Occipital lobe (tissue), 2 donors: Measurements from ENCODE around the gene OPHN1. TPM values are rescaled to one million over a fixed set of nuclear protein-coding genes. Genes with fewer than 3 reads are reported as not detected.
A peak's percentile ranks its signal among the peaks of the same experiment; 100 is the strongest.
"Not testable (repeated sequence)": the region's sequence is repeated elsewhere in the genome, so short reads cannot be mapped to it uniquely, and the experiment has no call there.

Source experiments
- DNase-seq: peaks from one replicate; lab custom pipeline; 2025; lab: John Stamatoyannopoulos, UW
- total RNA-seq: library from RNA; depleted of rRNA; stranded (reverse); fragments of >200 nt; gene quantifications from one replicate; pipeline ENCODE4 v1.2.3, GENCODE V29; 2014

The OPHN1 gene
- total RNA-seq, 1 donor from 2014 or later, result 50.8 TPM

- no peak for DNase-seq
These were observed 8.6 kb downstream of the OPHN1 start for GRCh38 chrX:68424719-68425118.

GRCh38 chrX:68422478-68422877 is 10.8 kb downstream of the OPHN1 start:
- DNase-seq, result no peak

GRCh38 chrX:68421636-68422035 is 11.7 kb downstream of the OPHN1 start:
- DNase-seq, result no peak

GRCh38 chrX:68420559-68420958 is 12.7 kb downstream of the OPHN1 start:
- DNase-seq, result no peak

DNA sequence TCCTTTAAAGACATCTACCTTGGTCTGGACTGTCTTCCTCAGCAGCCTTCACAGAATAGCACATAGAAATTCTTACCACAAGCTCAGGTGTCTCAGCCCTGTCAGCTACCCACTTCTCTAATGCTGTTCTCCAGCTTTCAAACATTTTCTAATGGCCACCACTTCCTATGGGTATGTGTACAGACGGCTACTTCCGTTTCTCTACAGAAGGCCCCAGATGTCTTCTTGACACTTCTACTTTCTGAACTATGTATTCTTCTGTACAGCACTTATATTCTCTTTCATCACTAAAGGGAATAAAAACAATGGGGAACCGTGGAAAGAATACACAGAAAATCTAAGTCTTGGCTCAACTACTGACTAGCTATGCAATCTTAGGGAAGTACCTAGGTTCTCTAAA is 13.3 kb downstream of the OPHN1 start:
- no peak for DNase-seq

- DNase-seq, result no peak
These were observed 15.6 kb downstream of the OPHN1 start for GRCh38 chrX:68417651-68418050.

DNA sequence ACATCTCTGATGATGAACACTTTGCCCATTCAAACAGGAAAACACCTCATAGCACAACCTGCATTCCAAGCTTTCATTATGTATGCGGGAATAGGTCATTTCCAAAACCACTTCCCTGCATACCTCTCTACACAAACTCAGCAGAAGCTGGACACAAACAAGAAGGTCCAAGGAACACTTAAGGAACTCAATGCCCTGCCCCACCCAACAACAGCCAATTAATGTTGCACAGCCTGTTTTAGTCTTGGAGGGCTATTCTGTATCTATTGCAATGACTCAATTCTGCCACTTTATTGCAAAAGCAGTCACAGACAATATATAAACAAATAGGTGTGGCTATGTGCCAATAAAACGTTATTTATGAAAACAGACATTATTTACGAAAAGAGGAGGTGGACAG is 16.7 kb downstream of the OPHN1 start:
- no peak for DNase-seq

- DNase-seq, result no peak
These were observed 18.0 kb downstream of the OPHN1 start for GRCh38 chrX:68415316-68415715.

DNA sequence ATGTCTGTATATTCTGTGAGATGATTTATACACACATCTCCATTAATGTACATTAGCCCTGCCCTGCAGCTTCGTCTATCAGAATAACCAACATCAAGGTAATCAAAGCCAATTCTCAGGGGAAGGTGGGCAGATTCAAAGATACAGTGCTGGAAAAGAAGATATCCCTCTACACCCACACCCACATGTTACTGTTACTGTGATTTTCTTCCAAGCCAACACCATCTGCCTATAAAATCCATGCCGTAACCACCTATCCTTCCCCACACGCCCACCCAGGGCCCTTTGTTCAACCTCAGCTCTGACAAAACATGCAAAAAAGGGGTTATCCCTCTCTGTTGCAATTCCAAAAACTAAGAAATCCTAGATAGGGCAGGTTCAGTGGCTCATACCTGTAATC is 20.0 kb downstream of the OPHN1 start:
- DNase-seq, result peak; percentile 5

DNA sequence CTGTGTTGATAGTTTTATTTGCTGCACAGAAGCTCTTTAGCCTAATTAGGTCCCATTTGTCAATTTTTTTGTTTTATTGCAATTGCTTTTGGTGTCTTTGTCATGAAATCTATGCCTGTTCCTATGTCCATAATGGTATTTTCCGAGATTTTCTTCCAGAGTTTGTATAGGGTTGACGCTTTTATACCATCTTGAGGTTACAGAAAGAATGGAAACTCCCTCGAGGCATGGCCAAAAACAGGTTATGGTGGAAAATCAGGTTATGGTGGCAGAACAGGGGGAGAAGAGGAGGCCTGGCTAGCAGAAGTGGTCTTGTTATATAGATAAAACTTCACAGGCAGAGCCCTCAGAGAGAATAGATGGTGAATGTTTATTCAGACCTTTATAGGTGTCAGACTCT is 21.6 kb downstream of the OPHN1 start:
- DNase-seq, result no peak

- DNase-seq, result no peak
These were observed 24.1 kb downstream of the OPHN1 start for GRCh38 chrX:68409194-68409593.

GRCh38 chrX:68403522-68403921 is 29.8 kb downstream of the OPHN1 start:
- no peak for DNase-seq

DNA sequence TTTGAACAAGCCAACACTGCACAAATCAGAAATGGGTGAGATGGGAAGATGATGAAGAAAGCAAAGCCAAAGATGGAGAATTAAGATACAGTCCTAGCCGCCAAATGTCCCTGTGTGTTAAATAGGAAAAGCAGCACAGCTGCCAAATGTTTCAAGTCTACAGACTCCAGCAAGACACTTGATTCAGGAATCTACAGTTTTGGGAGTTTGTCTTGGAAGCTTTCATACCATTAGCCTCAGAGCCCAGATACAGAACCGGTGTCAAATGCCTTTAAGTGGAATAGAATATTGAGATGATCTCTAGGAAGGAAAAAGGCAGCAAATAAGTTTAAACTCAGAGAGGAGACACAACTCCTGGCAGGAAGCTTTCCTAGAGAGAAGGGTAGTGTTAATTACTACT is 30.3 kb downstream of the OPHN1 start:
- no peak for DNase-seq

DNA sequence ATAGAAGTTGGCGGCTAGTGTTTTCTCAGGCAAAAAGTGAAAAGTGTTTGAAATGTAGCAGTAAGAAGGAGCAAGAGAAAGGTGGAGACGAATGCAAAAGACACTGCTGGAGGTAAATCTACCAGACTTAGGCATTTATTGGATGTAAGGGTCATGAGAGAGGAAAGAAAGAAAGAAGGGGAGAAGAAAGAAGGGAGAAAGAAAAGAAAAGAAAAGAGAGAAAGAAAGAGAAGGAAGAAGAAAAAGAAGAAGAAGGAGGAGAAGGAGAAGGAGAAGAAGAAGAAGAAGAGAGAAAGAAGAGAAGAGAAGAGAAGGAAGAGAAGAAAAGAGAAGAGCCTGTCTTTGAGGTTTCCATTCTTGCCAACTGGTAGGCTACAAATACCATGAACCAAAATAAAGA is 31.2 kb downstream of the OPHN1 start:
- DNase-seq, result no peak

DNA sequence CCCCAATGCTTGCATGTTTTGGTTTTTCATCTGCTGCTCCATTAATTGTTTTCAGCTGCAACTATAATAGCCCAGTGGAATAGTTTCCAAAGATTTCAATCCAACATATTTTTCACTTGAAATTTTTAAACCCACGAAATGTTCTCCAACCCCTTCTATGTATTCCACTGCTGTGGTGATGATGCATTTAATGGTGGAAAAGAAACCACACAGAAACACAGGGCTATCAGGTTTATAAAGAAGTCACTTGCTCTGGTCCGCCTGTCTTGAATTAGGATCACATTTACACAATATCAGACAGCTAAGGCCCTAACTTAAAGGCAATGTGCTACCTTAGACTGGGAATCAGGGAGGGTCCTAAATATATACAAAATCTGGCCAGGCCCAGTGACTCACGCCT is 35.0 kb downstream of the OPHN1 start:
- no peak for DNase-seq

GRCh38 chrX:68396953-68397352 is 36.3 kb downstream of the OPHN1 start:
- DNase-seq, result no peak

DNA sequence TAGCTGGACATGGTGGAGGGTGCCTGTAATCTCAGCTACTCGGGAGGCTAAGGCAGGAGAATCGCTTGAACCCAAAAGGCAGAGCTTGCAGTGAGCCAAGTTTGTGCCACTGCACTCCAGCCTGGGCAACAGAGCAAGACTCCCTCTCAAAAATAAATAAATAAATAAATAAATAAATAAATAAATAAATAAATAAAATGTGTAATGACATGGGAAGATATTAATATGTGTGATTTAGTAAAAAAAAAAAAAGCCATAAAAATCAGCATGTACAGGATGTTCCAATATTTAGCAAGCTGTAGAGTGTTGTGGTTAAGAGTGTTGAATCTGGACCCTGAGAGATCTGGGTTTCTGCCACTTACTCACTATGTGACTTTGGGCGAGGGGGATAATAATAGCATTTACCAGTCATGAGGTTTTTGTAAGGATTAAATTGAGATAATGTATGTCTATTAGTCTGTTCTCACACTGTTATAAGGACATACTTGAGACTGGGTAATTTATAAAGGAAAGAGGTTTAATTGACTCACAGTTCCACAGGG is 43.8 kb downstream of the OPHN1 start:
- not testable (repeated sequence) for DNase-seq

GRCh38 chrX:68387776-68388175 is 45.5 kb downstream of the OPHN1 start:
- DNase-seq, result no peak

DNA sequence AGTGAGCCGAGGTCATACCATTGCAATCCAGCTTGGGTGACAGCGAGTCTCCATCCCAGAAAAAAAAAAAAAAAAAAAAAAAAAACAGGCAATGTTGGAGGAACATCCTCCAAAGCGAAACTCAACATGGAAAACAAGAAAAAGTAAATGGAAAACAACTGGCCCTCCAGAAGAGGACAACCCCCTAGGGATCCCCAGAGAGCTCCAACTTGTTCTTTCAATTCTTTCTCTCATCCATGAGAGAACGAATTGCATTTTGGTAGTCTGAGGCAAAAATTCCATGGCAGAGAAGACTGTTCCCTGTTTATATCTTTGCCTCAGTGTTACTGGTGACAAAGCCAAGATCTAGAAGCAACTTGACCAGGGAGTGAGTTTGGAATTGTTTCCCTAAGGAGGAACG is 49.8 kb downstream of the OPHN1 start:
- no peak for DNase-seq

DNA sequence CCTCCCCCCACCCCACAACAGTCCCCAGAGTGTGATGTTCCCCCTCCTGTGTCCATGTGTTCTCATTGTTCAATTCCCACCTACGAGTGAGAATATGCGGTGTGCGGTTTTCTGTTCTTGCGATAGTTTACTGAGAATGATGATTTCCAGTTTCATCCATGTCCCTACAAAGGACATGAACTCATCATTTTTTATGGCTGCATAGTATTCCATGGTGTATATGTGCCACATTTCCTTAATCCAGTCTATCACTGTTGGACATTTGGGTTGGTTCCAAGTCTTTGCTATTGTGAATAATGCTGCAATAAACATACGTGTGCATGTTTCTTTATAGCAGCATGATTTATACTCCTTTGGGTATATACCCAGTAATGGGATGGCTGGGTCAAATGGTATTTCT is 55.7 kb downstream of the OPHN1 start:
- not testable (repeated sequence) for DNase-seq

DNA sequence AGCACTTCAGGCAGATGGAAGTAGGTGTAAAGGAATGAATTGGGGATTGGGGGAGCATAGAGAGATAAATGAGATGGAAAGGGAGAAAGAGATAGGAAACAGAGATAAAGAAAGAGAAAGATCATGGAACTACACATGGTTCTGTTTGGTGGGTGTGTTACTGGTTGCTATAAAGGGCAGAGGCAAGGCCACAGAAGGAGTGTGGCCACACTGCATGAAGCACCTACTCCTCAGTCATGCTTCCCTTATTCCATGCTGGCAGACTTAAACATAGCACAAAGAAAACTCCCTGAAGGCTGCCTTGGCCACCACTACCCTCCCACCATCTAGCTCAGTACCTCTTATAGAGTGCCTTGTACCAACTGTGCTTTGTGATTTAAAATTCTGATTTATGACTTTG is 56.9 kb downstream of the OPHN1 start:
- no peak for DNase-seq

- no peak for DNase-seq
These were observed 57.5 kb downstream of the OPHN1 start for GRCh38 chrX:68375803-68376202.

- DNase-seq, result no peak
These were observed 60.6 kb downstream of the OPHN1 start for GRCh38 chrX:68372665-68373064.

- DNase-seq, result no peak
These were observed 63.7 kb downstream of the OPHN1 start for GRCh38 chrX:68369559-68369958.
